Fibroblast of mammary gland (primary cell): ENCODE data around the gene CCL24.
A peak's percentile ranks its signal among the peaks of the same experiment; 100 is the strongest.
"Not testable (repeated sequence)": the region's sequence is repeated elsewhere in the genome, so short reads cannot be mapped to it uniquely, and the experiment has no call there.

Experiments
- DNase-seq: peaks from one replicate; pipeline ENCODE4 v3.0.0-alpha.2; 2010; ENCODE audit warnings: low read depth
- H3K4me3 ChIP-seq: 2 replicates; pipeline ENCODE4 v1.5.1; 2011; ENCODE audit warnings: low read depth, mild to moderate bottlenecking, low read length, moderate library complexity; ENCODE audit not compliant: control insufficient read depth
- TF ChIP-seq, protein P1 (sequence below): conservative IDR thresholded peaks from 2 replicates; pipeline ENCODE4 v1.5.1; 2011; ENCODE audit warnings: low read depth, low read length, inconsistent platforms; ENCODE audit not compliant: control insufficient read depth, insufficient read depth

The CCL24 gene, protein sequence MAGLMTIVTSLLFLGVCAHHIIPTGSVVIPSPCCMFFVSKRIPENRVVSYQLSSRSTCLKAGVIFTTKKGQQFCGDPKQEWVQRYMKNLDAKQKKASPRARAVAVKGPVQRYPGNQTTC

DNA sequence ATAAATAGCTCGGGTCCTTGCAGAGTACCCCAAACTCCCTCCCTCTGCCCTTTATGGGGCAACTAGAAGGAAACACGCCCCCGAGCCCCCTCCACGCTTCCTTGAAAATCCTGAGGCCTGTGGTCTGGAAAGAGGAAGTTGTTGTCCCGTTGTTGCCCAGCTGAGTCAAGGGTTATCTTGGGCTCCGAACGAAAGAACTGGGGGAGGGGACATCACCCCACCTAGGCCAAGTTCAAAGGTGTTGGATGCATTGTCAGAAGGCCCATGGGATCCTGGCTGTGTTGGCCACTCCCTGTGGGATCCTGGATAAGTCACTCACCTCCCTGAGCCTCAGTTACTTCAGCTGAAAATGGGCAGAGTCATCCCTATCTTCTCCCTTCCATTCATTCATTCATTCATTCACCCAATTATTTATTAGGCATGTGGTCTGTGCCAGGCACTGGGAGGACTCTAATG lies at the start of gene CCL24:
CCL24 (minus strand) TSS at position 26 of the 456 bp plus-strand sequence. CDS start 91 bp downstream, outside the sequence.
- DNase-seq = no peak
- TF ChIP-seq, protein P1, sequence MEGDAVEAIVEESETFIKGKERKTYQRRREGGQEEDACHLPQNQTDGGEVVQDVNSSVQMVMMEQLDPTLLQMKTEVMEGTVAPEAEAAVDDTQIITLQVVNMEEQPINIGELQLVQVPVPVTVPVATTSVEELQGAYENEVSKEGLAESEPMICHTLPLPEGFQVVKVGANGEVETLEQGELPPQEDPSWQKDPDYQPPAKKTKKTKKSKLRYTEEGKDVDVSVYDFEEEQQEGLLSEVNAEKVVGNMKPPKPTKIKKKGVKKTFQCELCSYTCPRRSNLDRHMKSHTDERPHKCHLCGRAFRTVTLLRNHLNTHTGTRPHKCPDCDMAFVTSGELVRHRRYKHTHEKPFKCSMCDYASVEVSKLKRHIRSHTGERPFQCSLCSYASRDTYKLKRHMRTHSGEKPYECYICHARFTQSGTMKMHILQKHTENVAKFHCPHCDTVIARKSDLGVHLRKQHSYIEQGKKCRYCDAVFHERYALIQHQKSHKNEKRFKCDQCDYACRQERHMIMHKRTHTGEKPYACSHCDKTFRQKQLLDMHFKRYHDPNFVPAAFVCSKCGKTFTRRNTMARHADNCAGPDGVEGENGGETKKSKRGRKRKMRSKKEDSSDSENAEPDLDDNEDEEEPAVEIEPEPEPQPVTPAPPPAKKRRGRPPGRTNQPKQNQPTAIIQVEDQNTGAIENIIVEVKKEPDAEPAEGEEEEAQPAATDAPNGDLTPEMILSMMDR = no peak
- H3K4me3 ChIP-seq = no peak within 1 kb of the TSS

DNA sequence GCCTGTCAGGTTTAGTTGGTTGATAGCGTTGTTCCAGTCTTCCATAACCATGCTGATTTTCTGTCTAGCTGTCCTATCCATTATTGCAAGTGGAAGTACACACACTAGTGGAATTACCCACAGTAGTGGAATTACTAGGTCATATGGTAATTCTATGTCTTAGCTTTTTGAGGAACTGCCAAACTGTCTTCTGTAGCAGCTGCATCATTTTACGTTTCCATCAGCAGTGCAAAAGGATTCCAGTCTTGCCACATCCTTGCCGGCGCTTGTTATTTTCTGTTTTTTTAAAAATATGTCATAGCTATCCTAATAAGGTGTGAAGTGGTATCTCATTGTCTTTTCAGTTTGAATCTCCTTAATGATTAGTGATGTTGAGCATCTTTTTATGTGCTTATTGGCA lies 48.0 kb upstream of the CCL24 start:
- no peak overlapping the region for H3K4me3 ChIP-seq
- DNase-seq = no peak
- TF ChIP-seq, protein P1 = no peak

DNA sequence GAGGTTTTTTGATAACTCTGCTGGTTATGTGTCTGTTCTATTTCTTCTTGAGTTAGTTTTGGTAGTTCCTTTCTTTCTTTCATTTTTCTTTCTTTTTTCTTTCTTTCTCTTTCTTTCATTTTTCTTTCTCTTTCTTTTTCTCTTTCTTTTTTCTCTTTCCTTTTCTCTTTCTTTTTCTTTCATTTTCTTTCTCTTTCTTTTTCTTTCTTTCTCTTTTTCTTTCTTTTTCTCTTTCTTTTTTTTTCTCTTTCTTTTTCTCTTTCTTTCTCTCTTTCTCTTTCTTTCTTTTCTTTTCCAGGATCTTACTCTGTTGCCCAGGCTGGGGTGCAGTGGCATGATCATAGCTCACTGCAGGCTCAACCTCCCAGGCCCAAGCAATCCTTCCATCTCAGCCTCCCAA lies 44.8 kb upstream of the CCL24 start:
- H3K4me3 ChIP-seq = no peak overlapping the region
- DNase-seq = no peak
- TF ChIP-seq, protein P1 = no peak

DNA sequence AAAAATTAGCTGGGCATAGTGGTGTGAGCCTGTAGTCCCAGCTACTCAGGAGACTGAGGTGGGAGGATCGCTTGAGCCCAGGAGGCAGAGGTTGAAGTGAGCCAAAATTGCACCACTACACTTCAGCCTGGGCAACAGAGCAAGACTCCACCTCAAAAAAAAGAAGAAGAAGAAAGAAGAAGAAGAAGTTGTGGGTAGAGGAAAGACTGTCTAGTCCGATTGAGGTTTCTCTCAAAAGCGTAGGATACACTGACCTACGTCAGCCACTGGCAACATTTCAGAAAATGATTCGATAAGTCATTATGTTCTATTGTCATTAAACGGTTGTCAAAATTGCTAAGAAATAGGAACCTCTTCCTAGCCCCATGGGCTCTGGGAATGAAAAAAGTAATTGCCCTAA lies 42.9 kb upstream of the CCL24 start:
- TF ChIP-seq, protein P1 = no peak
- peak; percentile 40 for DNase-seq

DNA sequence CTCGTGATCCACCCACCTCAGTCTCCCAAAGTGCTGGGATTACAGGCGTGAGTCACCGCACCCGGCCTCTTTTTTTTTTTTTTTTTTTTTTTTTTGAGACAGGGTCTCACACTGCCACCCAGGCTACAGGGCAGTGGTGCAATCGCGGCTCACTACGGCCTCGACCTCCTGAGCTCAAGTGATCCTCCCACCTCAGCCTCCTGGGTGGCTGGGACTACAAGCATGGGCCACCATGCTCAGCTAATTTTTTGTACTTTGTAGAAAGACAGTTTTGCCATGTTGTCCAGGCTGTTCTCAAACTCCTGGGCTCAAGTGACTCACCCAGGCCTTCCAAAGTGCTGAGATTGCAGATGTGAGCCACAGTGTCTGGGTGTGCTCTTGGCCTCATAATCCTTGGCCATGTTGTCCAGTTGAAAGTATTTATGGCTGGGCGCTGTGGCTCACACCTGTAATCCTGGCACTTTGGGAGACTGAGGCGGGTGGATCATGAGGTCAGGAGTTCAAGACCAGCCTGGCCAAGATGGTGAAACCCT lies 41.3 kb upstream of the CCL24 start:
- H3K4me3 ChIP-seq = not testable (repeated sequence)
- peak; percentile 64 for DNase-seq

More for the DNA sequence above, 42.9 kb upstream of the CCL24 start:
- no peak overlapping the region for H3K4me3 ChIP-seq

DNA sequence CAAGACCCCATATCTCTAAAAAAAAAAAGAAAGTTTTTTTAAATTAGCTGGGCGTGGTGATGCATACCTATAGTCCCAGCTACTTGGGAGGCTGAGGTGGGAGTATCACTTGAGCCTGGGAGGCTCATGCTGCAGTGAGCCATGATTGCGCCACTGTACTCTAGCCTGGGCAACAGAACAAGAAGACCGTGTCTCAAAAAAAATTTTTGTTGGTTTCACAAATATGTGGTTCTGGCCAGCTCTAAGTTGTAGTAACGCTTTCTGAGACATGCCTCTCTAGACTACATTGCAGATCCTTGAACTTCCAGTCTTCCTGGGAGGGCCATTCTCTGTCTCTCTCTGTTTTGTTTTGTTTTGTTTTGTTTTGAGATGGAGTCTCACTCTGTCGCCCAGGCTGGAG lies 40.6 kb upstream of the CCL24 start:
- peak; percentile 86 for DNase-seq
- no peak overlapping the region for H3K4me3 ChIP-seq
- TF ChIP-seq, protein P1 = no peak

DNA sequence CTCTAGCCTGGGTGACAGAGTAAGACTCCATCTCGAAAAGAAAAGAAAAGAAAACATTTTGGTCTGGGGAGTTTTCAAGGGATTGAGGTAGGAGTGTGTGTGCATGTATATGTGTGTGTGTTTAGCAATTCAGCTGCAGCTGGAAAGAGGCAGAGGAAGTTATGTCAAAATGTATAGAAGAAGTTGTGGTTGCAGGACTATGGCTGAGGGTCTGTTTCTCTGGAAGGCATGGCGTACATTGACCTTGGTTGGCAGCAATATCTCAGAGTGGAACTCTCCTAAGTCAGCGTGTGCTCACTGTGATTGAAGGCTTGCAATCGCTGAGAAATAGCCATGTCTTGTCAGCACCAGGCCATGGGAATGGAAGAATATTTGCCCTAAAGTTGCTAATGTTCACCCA lies 36.6 kb upstream of the CCL24 start:
- TF ChIP-seq, protein P1 = no peak
- no peak for DNase-seq
- no peak overlapping the region for H3K4me3 ChIP-seq
